ENCODE data around the gene SPATC1L.
A peak's percentile ranks its signal among the peaks of the same experiment; 100 is the strongest.

The SPATC1L gene

GRCh38 chr21:46158666-46159300, 25.5 kb downstream of the SPATC1L start:
- CTCF ChIA-PET = no interaction called here
- Mint-ChIP-seq H3K36me3 (peaks cover 5% of the 10 kb centered on the region), H3K27me3 (peaks cover 21% of the 10 kb centered on the region), H3K9me3 (peaks cover 3% of the 10 kb centered on the region), H3K4me1 (no peaks in the 10 kb centered on the region), H3K4me3 (no peak overlapping the region), H3K27ac (no peak overlapping the region)
- DNase-seq = no peak

- Mint-ChIP-seq H3K27ac (no peak overlapping the region), H3K4me1 (no peaks in the 10 kb centered on the region), H3K4me3 (no peak overlapping the region), H3K36me3 (peaks cover 3% of the 10 kb centered on the region), H3K9me3 (no peaks in the 10 kb centered on the region), H3K27me3 (peaks cover 21% of the 10 kb centered on the region)
- no peak for DNase-seq
- CTCF ChIA-PET = no interaction called here
Measured at GRCh38 chr21:46157987-46158451, 26.2 kb downstream of the SPATC1L start.

GRCh38 chr21:46157396-46157986, 26.8 kb downstream of the SPATC1L start:
- peak overlapping the region; percentile 45 for H3K27ac Mint-ChIP-seq
- H3K27me3 Mint-ChIP-seq = peaks cover 16% of the 10 kb centered on the region
- H3K36me3 Mint-ChIP-seq = no peaks in the 10 kb centered on the region
- H3K4me1 Mint-ChIP-seq = no peaks in the 10 kb centered on the region
- H3K9me3 Mint-ChIP-seq = no peaks in the 10 kb centered on the region
- DNase-seq = peak; percentile 8
- CTCF ChIA-PET = no interaction called here
- H3K4me3 Mint-ChIP-seq = no peak overlapping the region

- Mint-ChIP-seq H3K27ac (no peak overlapping the region), H3K9me3 (no peaks in the 10 kb centered on the region), H3K36me3 (no peaks in the 10 kb centered on the region), H3K4me1 (no peaks in the 10 kb centered on the region), H3K4me3 (no peak overlapping the region), H3K27me3 (peaks cover 11% of the 10 kb centered on the region)
- CTCF ChIA-PET = no interaction called here
- DNase-seq = peak; percentile 5
Measured at GRCh38 chr21:46156678-46157077, 27.6 kb downstream of the SPATC1L start.

- H3K27ac Mint-ChIP-seq = no peak overlapping the region
- H3K4me1 Mint-ChIP-seq = no peaks in the 10 kb centered on the region
- CTCF ChIA-PET = no interaction called here
- peaks cover 9% of the 10 kb centered on the region for H3K27me3 Mint-ChIP-seq
- DNase-seq = peak; percentile 12
- no peaks in the 10 kb centered on the region for H3K36me3 Mint-ChIP-seq
- no peaks in the 10 kb centered on the region for H3K9me3 Mint-ChIP-seq
- no peak overlapping the region for H3K4me3 Mint-ChIP-seq
Measured at GRCh38 chr21:46156378-46156645, 27.9 kb downstream of the SPATC1L start.

- Mint-ChIP-seq H3K27ac (no peak within 1 kb of the TSS), H3K4me1 (no peaks in the 10 kb centered on the region), H3K36me3 (no peaks in the 10 kb centered on the region), H3K4me3 (no peak within 1 kb of the TSS), H3K9me3 (no peaks in the 10 kb centered on the region), H3K27me3 (peaks cover 3% of the 10 kb centered on the region)
- peak; percentile 11 for DNase-seq
- CTCF ChIA-PET = no interaction called here
Measured at GRCh38 chr21:46155514-46156377, 28.5 kb downstream of the SPATC1L start, which contains the start of gene FTCD. TSS of gene FTCD (minus strand) at chr21:46155579. CDS start at chr21:46155523, 56 bp downstream.

GRCh38 chr21:46154955-46155513, 29.2 kb downstream of the SPATC1L start:
- Mint-ChIP-seq H3K27ac (no peak overlapping the region), H3K9me3 (no peaks in the 10 kb centered on the region), H3K27me3 (peaks cover 3% of the 10 kb centered on the region), H3K36me3 (no peaks in the 10 kb centered on the region), H3K4me3 (no peak overlapping the region), H3K4me1 (no peaks in the 10 kb centered on the region)
- CTCF ChIA-PET = no interaction called here
- peak; percentile 14 for DNase-seq

GRCh38 chr21:46154155-46154954, 29.9 kb downstream of the SPATC1L start:
- CTCF ChIA-PET = interaction anchor here (2.6 kb wide), 1 partner anchor 11 kb away, joined by 12 read pairs; no protein-coding TSS in a partner anchor
- H3K4me1 Mint-ChIP-seq = no peaks in the 10 kb centered on the region
- no peak overlapping the region for H3K4me3 Mint-ChIP-seq
- peaks cover 3% of the 10 kb centered on the region for H3K27me3 Mint-ChIP-seq
- H3K27ac Mint-ChIP-seq = no peak overlapping the region
- peak; percentile 6 for DNase-seq
- H3K9me3 Mint-ChIP-seq = no peaks in the 10 kb centered on the region
- no peaks in the 10 kb centered on the region for H3K36me3 Mint-ChIP-seq

GRCh38 chr21:46153247-46154154, 30.8 kb downstream of the SPATC1L start:
- no peak overlapping the region for H3K27ac Mint-ChIP-seq
- DNase-seq = peak; percentile 65
- H3K9me3 Mint-ChIP-seq = no peaks in the 10 kb centered on the region
- no peak overlapping the region for H3K4me3 Mint-ChIP-seq
- peaks cover 3% of the 10 kb centered on the region for H3K27me3 Mint-ChIP-seq
- CTCF ChIA-PET = interaction anchor here (0.9 to 2.6 kb wide), 3 partner anchors 10 to 486 kb away, joined by 3 to 12 read pairs (median 4); no protein-coding TSS in a partner anchor
- H3K4me1 Mint-ChIP-seq = no peaks in the 10 kb centered on the region
- no peaks in the 10 kb centered on the region for H3K36me3 Mint-ChIP-seq

GRCh38 chr21:46152927-46153246, 31.4 kb downstream of the SPATC1L start:
- CTCF ChIA-PET = interaction anchor here (0.9 to 2.6 kb wide), 3 partner anchors 10 to 487 kb away, joined by 3 to 12 read pairs (median 4); no protein-coding TSS in a partner anchor
- Mint-ChIP-seq H3K4me3 (no peak overlapping the region), H3K27ac (no peak overlapping the region), H3K9me3 (no peaks in the 10 kb centered on the region), H3K27me3 (peaks cover 3% of the 10 kb centered on the region), H3K36me3 (no peaks in the 10 kb centered on the region), H3K4me1 (no peaks in the 10 kb centered on the region)
- no peak for DNase-seq

- H3K27ac Mint-ChIP-seq = no peak overlapping the region
- H3K4me3 Mint-ChIP-seq = no peak overlapping the region
- no peaks in the 10 kb centered on the region for H3K9me3 Mint-ChIP-seq
- H3K27me3 Mint-ChIP-seq = no peaks in the 10 kb centered on the region
- CTCF ChIA-PET = interaction anchor here (0.9 to 2.6 kb wide), 3 partner anchors 9 to 487 kb away, joined by 3 to 12 read pairs (median 4); no protein-coding TSS in a partner anchor
- H3K36me3 Mint-ChIP-seq = no peaks in the 10 kb centered on the region
- no peaks in the 10 kb centered on the region for H3K4me1 Mint-ChIP-seq
- peak; percentile 2 for DNase-seq
Measured at GRCh38 chr21:46151989-46152926, 32.0 kb downstream of the SPATC1L start.

GRCh38 chr21:46151261-46151988, 32.8 kb downstream of the SPATC1L start:
- H3K27ac Mint-ChIP-seq = no peak overlapping the region
- H3K9me3 Mint-ChIP-seq = no peaks in the 10 kb centered on the region
- CTCF ChIA-PET = no interaction called here

More at GRCh38 chr21:46151261-46151988, 32.8 kb downstream of the SPATC1L start:
- Mint-ChIP-seq H3K27me3 (no peaks in the 10 kb centered on the region), H3K4me3 (no peak overlapping the region), H3K36me3 (no peaks in the 10 kb centered on the region), H3K4me1 (no peaks in the 10 kb centered on the region)
- DNase-seq = peak; percentile 12
